Measurements from ENCODE around the gene KIF4B. TPM values are rescaled to one million over a fixed set of nuclear protein-coding genes. Genes with fewer than 3 reads are reported as not detected.

The KIF4B gene
- total RNA-seq, 1 experiment from 2014 or later = 0.07 TPM

GRCh38 chr5:154986151-154986550 is 27.4 kb upstream of the KIF4B start:
- Histone ChIP-seq H2BK12ac (ENCODE audit: insufficient read length, low read depth, low read length) (no peak overlapping the region), H4K20me1 (ENCODE audit: control insufficient read depth, insufficient read depth, insufficient read length) (no peaks in the 10 kb centered on the region), H4K5ac (ENCODE audit: insufficient read length, low read depth, low read length) (no peak overlapping the region), H2BK20ac (ENCODE audit: low read depth, low read length, poor library complexity, severe bottlenecking) (no peak overlapping the region), H3K18ac (ENCODE audit: insufficient read length, low read depth, low read length) (no peak overlapping the region), H3K23me2 (ENCODE audit: insufficient read length, low read depth, low read length, poor library complexity, severe bottlenecking) (no peaks in the 10 kb centered on the region), H2AFZ (ENCODE audit: low read length) (no peak overlapping the region), H4K91ac (ENCODE audit: insufficient read length, low read depth, low read length) (no peak overlapping the region), H3K4ac (ENCODE audit: low read depth, low read length) (no peak overlapping the region), H3K4me2 (ENCODE audit: insufficient read depth, insufficient read length, low read length) (no peak overlapping the region), H2BK120ac (ENCODE audit: low read depth, low read length, poor library complexity, severe bottlenecking) (no peak overlapping the region), H3K23ac (ENCODE audit: insufficient read length, low read depth, low read length) (no peak overlapping the region), H3K14ac (ENCODE audit: insufficient read depth, low read length) (no peak overlapping the region), H3K4me1 (ENCODE audit: insufficient read depth, low read length) (no peaks in the 10 kb centered on the region), H4K8ac (replicated peaks; ENCODE audit: insufficient read length, low read depth, low read length) (no peak overlapping the region), H2AK5ac (ENCODE audit: insufficient read length, low read length) (no peak overlapping the region), H3K79me1 (ENCODE audit: insufficient read depth, low read depth, low read length, poor library complexity, severe bottlenecking) (no peaks in the 10 kb centered on the region), H3K9me3 (ENCODE audit: control insufficient read depth, low read depth, low read length) (no peaks in the 10 kb centered on the region), H3K27me3 (ENCODE audit: insufficient read depth, low read length) (no peaks in the 10 kb centered on the region), H2BK5ac (ENCODE audit: insufficient read length, low read length) (no peak overlapping the region), H3K27ac (ENCODE audit: insufficient read length, low read depth, low read length) (no peak overlapping the region), H3K56ac (ENCODE audit: insufficient read length, low read depth, low read length) (no peak overlapping the region), H2BK15ac (ENCODE audit: low read depth, low read length) (no peak overlapping the region), H3T11ph (ENCODE audit: low read length) (no peak overlapping the region), H3K9ac (ENCODE audit: extremely low read depth, insufficient read length, low read length) (no peak overlapping the region), H3K79me2 (ENCODE audit: insufficient read depth, low read length) (no peaks in the 10 kb centered on the region)
- DNase-seq = no peak
- Mint-ChIP-seq H3K36me3 (ENCODE audit: insufficient read depth in 1 of 3, low read depth in 3 of 3) (peaks cover 0 to 7% (median 2%) of the 10 kb centered on the region in 3 experiments; a peak in 3 of 7 replicates), H3K4me1 (peaks cover 0 to 5% of the 10 kb centered on the region in 2 experiments; a peak in 2 of 4 replicates), H3K9me3 (peaks cover 3 to 10% of the 10 kb centered on the region in 2 experiments), H3K27ac (no peak overlapping the region), H3K27me3 (ENCODE audit: low read depth) (no peaks in the 10 kb centered on the region), H3K4me3 (no peak overlapping the region)
- no CpG with 5 or more reads among the region's 4 CpGs for WGBS (ENCODE audit: extremely low coverage, insufficient read length, low lambda C conversion rate)
- TF ChIP-seq CTCF (conservative IDR thresholded peaks at IDR 0.05) = no peak

Data from H9 (cell line).